A549 (cell line): ENCODE measurements around the gene ARHGAP5.

Experiments
- MAZ ChIP-seq: fragments of 150-350 bp; IDR thresholded peaks from 2 replicates; pipeline ENCODE4 v1.6.1; 2014; ENCODE audit warnings: antibody characterized with exemption, low read depth, low read length, borderline replicate concordance
- RAD21 ChIP-seq, 2 experiments: fragments of >200 bp in 1 of 2; sonication (Bioruptor Twin) in 1 of 2; formaldehyde crosslinking in 1 of 2; IDR thresholded peaks in 1 of 2; conservative IDR thresholded peaks in 1 of 2; 2 replicates in 1 of 2; 3 replicates in 1 of 2; pipeline ENCODE4 v1.6.1; 2012 to 2018; ENCODE audit warnings: inconsistent platforms in 1 of 2
- TF ChIP-seq, protein P1 (sequence below): fragments of >200 bp; sonication (Bioruptor Twin); formaldehyde crosslinking; IDR thresholded peaks from 3 replicates; pipeline ENCODE4 v1.5.1; 2016

DNA sequence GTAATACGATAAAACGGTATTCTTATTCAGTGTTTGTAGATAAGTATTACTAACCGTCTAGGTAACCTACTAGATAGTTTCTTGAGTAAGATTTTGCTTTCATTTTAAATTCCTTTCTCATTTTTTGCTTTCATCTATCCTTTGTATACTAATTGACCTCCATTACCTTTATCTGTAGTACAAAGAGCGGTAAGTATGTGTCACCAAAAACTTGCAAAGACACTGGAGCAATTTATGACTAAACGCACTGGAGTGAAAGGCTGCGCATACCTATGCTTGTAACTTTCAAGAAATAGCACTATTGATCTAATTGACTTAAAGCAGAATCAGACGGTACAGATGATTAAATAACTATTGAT is 1.7 kb downstream of the ARHGAP5 start:
- TF ChIP-seq MAZ (no peak), RAD21 (conservative IDR thresholded peaks at IDR 0.05 in 1 of 2, IDR thresholded peaks at IDR 0.05 in 1 of 2) (no peak)
- TF ChIP-seq, protein P1, sequence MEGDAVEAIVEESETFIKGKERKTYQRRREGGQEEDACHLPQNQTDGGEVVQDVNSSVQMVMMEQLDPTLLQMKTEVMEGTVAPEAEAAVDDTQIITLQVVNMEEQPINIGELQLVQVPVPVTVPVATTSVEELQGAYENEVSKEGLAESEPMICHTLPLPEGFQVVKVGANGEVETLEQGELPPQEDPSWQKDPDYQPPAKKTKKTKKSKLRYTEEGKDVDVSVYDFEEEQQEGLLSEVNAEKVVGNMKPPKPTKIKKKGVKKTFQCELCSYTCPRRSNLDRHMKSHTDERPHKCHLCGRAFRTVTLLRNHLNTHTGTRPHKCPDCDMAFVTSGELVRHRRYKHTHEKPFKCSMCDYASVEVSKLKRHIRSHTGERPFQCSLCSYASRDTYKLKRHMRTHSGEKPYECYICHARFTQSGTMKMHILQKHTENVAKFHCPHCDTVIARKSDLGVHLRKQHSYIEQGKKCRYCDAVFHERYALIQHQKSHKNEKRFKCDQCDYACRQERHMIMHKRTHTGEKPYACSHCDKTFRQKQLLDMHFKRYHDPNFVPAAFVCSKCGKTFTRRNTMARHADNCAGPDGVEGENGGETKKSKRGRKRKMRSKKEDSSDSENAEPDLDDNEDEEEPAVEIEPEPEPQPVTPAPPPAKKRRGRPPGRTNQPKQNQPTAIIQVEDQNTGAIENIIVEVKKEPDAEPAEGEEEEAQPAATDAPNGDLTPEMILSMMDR = no peak
